B cell (primary cell): ENCODE data around the gene CADM1.

ENCODE experiments used
- CTCF ChIP-seq: fragments of 200-600 bp; IDR thresholded peaks from one replicate; pipeline ENCODE4 v1.8.0; 2022; ENCODE audit warnings: antibody characterized with exemption, mild to moderate bottlenecking
- EZH2 ChIP-seq: IDR thresholded peaks from 2 replicates; pipeline ENCODE4 v1.6.1; 2012; ENCODE audit warnings: borderline replicate concordance, low read depth, mild to moderate bottlenecking, moderate library complexity, low read length; ENCODE audit not compliant: insufficient read depth, poor library complexity, severe bottlenecking

DNA sequence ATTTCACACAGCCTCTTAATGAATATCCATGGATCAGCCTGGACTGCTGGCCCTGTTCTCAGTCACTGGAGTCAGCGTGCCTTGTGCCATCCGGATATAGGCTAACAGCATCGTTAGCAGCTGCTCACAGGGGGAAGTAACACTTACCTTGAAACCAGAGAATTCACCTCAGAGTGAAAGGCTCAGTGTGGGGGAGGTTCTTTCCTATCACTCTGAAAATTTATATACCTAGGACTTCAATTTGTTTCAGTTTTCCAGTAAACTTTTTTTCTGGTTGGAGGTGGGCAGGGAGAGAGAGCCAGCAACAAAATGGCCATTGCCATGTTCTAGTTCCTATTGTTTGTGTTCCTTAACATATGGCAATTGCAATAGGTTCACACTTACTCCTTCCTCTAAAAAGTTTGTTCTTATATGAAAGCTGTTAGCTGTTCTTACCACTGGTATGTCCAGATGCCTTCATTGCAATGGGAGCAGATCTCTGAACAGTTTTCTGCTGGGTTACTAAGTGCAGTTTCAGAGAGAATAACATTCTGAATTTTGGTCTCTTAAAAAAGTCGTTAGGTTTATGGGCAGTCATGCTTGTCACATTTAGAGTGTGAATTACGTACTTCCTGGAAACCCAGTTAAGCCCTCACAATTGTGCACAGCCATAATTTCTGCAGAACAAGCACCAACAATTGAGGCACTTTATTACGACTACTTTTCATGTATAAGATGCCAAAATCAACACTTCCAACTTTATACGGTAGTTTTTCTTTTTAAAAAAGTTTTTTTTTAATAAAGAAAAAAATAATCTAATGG is 247.6 kb downstream of the CADM1 start:
- no peak for TF ChIP-seq CTCF
- no peak for TF ChIP-seq EZH2
